Measurements from ENCODE around the gene GPR21.

GRCh38 chr9:123064716-123065115 lies 31.2 kb downstream of the GPR21 start:
- TF ChIP-seq ZC3H10 (CRISPR knock-in tag; IDR thresholded peaks at IDR 0.05) (no peak), ZNF565 (CRISPR knock-in tag; conservative IDR thresholded peaks at IDR 0.05; ENCODE audit: low read depth) (no peak), ESRRG (CRISPR knock-in tag; IDR thresholded peaks at IDR 0.05) (no peak), ZNF70 (CRISPR knock-in tag; IDR thresholded peaks at IDR 0.05) (no peak), ZFP3 (CRISPR knock-in tag; IDR thresholded peaks at IDR 0.05) (no peak), GLIS3 (CRISPR knock-in tag; IDR thresholded peaks at IDR 0.05) (no peak), ARNTL (CRISPR knock-in tag; IDR thresholded peaks at IDR 0.05; ENCODE audit: borderline replicate concordance, low read depth) (no peak)

Data from SK-N-SH treated with all-trans-retinoic acid at 6 μM for 48 hours (cell line).